NCI-H1417 (cell line): ENCODE data around the gene IMPG1.

Experiments
- DNase-seq, 3 experiments: peaks; one replicate each; lab custom pipeline; 2025; lab: John Stamatoyannopoulos, UW

The IMPG1 gene, protein sequence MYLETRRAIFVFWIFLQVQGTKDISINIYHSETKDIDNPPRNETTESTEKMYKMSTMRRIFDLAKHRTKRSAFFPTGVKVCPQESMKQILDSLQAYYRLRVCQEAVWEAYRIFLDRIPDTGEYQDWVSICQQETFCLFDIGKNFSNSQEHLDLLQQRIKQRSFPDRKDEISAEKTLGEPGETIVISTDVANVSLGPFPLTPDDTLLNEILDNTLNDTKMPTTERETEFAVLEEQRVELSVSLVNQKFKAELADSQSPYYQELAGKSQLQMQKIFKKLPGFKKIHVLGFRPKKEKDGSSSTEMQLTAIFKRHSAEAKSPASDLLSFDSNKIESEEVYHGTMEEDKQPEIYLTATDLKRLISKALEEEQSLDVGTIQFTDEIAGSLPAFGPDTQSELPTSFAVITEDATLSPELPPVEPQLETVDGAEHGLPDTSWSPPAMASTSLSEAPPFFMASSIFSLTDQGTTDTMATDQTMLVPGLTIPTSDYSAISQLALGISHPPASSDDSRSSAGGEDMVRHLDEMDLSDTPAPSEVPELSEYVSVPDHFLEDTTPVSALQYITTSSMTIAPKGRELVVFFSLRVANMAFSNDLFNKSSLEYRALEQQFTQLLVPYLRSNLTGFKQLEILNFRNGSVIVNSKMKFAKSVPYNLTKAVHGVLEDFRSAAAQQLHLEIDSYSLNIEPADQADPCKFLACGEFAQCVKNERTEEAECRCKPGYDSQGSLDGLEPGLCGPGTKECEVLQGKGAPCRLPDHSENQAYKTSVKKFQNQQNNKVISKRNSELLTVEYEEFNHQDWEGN

DNA sequence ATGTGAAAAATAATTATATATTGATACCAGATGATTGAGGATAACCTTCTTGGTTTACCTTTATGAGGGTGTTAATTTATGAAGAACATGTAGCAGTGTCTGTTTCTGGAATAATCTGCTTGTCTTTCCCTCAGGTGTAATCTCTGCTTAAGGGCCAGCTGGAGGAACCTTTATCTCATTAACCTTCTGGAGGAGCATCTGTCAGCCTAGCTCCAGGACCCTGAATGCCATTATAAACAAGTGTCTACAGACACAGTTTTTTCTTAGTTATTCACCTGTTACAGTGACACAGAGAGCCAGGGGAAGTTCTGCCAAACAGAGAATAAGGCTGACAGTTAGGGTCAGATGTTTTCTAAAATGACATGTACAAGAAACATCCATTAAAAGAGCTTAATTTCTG, at the start of gene IMPG1:
TSS of gene IMPG1 (minus strand) at position 101 of the 400 bp plus-strand sequence. CDS start 174 bp downstream, outside the sequence.
- DNase-seq: no peak

DNA sequence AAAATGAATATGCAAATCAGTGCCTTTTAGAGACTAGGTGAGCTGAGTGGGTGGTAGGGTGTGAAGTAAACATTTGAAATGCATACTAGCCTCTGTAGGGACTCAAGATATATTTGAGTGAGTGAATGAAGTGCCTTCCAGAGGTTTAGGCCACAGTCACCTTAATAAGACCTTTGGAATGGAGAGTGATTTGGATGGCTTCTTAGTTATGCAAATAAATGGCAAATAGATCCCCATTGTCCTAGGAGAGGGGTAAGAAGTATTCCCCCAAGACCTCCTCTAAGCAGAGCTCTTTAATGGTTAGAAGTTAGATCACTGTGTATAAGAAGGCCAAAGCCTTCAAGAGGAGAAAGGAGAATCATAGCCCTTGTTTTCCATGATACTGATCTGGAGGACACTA, 47.8 kb upstream of the IMPG1 start:
- DNase-seq: no peak

DNA sequence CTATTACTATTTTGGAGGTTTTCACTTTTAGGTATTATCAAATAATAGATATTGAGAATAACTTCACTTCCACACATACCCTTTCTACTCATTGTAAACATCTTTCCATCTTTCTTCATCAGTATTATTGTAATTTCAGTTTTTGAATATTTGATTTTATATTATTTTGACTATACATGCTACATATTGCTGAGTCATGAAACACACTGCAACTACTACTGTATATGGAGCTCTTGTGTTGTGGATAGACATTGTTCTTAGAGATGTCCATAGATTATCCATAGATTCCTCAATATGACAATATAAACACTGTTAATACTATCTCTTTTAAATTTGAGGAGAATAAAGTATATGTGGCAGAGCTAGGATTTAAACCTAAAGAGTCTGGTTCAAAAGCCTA, 819 bp upstream of the IMPG1 start:
- no peak for DNase-seq

DNA sequence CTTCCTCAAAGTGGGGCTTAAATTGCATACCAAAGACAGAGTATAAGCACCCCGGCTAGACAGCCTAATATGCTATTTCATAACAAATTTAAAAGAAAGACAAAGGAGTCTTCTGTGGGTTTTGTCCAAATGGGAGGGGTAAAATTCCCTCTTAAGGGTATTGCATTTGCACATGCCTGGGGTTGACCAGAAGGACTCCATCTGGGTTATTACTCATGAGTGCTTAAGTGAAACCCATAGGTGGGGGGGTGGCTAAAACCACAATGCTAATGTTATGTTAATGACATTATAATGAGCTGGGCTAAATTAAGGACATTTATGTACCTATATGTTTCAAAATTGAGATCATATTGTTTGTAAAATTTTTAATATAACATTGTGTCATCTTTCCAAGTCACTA, 15.0 kb downstream of the IMPG1 start:
- DNase-seq: no peak

DNA sequence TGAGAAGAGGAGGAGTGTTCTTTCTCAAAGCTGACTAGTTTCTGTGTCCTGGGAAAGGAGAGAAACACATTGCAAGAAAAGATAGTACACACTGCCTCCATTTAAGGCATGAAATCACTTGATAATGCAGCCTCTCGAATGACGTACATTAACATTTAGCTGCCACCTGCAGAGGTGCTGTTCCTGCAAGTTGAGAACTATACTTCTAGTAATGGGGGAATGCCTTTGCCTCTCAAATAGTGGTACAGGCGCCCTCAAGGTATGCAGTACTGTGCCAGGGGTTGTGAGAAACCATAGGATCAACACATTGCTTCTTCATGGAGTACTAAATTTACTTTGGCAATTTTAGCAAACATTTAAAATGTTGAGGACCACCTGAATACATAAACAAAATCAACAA, 20.1 kb downstream of the IMPG1 start:
- no peak for DNase-seq

DNA sequence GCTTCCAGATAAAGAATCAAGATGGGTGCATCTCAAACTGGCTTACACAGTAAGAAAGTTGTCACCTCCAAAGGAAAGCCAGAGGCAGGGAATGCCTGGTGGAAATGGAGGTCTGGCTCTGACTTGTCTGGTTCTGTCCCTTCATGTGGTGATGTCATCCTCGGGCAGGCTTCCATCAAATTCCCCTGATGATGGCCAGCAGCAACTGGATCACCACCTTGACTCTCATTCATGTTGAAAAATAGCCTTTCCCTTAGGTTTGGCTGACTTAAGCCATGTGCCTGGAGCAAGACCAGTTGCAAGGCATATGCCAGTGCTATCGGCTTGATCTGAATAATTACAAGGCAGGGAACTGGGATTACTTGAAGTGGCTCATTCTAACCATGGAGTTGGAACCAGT, 28.8 kb downstream of the IMPG1 start:
- no peak for DNase-seq

DNA sequence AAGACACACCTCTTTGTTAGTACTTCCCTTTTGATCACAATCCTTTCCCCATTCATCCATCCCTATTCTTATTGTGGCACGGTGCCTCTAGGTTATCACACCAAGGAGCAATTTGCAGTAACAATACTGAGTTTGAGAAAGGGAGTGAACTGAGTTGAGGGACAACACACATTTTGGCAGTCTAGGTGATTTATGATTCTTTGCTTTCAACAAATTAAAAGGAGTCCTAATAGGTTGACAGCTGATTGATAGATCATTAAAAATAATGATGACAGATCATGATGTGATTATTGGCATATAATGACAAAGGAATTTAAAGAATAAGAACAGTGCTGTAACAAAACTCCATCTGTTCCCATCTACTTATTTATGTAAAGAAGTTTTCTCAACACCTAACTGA, 36.7 kb downstream of the IMPG1 start:
- peak in 1 of 3 experiments; percentile 57 for DNase-seq

DNA sequence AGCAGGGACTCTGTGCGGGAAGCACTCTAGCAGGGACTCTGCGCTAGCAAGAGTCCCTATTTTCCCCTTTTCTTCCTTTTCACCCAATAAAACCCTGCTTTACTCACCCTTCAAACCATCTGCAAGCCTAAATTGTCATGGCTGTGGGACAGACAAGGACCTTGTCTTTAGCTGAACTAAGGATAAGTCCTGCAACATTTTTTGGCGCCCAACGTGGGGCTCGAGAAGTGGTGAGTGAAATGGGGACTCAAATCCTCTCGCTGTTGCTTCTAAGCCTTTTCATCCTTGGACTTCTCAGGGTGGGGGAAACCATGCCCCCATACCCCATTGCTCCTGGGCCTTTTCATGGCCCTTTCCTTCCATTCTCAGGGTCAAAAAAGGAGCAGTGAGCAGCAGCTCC, 46.4 kb downstream of the IMPG1 start:
- DNase-seq: no peak

DNA sequence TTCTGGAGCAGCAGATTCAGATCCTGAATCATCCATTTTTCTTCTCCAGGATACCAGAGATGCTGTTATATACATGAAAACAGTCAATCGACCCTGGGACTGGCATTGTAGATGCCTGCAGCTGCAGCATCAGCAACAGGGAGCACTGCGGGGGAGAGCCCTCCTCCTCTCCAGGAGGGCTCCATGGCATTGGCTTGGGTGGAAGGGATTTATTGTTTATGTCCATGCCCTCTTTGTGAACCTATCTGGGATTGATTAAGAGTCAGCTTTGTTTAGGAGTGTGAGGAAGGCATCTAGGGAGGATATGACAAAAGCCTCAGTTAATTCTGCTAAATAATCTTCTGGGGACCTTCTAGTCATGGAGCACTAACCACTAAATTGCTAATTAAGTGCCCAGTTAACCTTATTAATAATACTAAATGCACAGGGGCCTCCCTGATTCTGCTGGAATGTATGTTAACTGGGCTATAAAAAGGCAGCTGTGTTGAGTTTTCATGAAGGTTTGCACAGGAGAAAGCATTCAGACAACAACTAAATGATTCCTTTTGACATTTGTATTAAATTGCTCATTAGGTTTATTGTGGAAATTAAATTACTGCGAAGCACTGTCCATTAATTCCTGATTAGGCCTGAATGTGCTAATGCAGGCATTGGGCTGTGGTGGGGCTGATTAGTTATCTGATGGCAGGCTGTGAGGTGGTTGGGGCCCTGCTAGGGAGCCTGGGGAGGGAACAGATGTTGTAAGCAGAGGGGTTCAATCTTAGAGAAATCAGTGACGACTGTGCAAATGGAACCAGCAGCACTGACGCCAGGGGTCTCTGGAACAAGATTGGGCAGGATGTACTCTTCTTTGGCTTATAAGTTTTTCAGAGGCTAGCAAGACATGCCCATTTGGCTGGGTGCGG, 57.6 kb downstream of the IMPG1 start:
- peak in 1 of 3 experiments; percentile 4 for DNase-seq

DNA sequence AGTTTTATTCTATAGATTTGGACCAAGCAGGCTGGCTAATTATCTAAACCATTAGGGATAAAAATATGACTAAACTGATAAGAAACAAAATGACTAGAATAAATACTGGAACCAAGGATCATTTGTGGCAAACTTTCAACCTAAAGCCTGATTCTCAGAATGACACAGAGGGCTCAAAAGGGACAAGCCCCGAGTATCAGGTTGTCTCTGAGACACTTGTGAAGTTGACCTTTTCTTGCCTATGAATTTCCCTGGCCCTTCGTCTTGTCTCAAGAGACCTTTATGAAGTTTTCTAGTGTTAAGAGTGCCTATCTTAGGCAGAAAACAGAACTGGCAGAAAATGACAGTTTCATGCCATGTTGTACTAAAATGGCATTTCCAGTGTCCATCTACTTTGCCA, 68.3 kb downstream of the IMPG1 start:
- DNase-seq: no peak

DNA sequence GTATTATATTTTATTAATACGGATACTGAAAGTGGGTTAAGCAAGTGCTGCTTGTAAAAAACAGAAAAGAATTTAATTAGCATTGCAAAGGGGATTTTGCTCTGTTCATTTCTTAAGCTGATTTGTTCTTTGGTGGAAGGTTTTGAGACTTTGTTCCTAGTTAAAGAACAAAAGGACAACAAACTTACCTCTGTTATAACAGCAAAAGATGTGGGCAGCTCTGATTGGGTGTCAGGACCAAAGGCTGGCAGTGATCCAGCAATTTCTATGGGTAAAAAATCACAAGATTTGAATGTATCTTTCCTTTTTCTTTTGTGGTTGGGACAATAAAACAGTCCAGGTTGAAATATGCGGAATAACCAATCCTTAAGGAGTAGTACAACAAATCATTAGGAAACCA, 68.8 kb downstream of the IMPG1 start:
- no peak for DNase-seq

DNA sequence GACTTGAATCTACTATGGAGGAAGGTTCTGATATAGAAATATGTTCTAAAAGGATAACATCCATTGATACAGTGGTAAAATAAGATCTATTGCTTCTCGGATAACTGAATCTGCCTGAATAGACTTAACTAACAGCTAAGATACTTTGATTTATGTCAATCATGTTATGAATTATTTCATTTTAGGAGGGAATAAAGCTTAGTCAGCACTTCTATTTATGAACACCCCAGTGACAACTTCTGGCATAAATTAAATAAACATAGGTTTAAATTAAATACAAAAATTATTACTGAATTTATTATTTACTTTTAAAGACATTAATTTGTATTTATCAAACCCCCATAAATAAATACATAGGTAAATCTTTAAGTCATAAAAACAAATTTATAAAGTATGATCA, 69.3 kb downstream of the IMPG1 start:
- DNase-seq: no peak

DNA sequence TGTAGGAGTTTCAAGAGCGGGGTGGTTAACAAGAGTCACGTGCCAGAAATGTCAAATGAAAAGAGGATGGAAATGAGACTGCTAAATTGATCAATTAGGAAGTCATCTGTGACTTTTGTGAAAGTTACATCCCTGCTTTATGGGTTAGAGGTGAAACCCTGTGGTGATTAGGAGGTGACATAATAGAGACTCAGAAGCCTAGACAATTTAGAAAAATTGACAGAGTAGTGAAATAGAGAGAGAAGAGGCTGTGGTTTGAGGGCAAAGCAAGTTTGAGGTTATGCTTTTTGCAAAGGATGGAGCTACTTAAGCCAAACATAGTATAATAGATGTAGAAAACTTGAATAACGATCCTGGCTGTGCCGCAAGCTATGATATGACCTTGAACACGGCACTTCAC, 71.8 kb downstream of the IMPG1 start:
- DNase-seq: no peak

DNA sequence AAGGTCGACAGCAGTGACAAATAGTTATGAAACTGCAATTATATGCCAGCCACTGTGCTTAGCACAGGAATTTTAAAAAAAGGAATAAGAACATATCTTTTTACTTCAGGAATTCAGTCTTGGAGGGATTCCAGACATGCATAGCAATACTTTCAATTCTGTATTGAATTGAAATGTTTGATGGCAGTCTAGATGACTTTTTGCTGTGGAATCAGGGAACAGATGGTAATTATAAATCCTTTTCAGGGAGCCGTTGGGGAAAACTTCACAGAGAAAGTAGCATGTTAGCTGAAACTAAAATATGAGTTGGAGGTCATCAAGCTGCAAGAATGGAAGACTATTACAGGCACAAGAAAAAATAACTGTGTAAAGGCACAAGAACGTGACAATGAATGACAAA, 74.8 kb downstream of the IMPG1 start:
- no peak for DNase-seq

DNA sequence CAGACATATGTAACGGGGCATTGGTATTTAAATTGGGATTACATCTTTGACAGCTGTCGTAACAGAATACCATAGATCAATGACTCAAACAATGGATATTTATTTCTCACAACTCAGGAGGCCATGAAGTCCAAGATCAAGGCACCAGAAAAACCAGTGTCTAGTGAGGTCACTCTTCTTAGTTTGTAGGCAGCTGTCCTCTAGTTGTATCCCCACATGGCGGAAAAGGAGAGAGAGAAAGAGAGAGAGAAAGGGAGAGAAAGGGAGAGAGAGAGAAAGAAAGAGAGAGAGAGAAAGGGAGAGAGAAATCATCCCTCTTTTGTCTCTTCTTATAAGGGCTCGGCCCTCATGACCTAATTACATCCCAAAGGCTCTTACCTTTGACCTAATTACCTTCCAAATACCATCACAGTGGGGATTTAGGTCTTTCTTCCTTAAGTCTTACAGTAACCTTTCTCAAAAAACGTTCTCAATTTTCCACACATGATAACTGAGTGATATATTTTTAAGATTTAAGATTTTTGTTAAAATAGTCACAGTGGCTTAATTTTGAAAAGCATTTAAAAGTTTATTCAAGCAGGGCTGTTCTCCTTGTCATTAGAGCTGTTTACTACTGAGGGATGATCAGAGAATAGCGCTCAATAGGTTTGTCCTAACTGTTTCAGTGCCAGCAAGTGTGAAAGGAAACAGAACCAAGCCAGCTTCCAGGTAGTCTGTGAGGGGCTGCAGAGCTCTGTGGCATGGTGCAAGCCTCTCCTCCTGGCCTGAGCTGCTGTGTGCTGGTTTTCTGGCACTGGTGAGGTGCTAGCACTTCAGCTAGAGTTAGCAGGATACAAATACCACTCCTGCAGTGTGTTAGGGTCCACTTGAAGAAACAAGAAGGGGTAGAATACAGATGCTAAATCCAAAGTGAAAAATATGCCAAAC, 79.0 kb downstream of the IMPG1 start:
- DNase-seq: no peak

DNA sequence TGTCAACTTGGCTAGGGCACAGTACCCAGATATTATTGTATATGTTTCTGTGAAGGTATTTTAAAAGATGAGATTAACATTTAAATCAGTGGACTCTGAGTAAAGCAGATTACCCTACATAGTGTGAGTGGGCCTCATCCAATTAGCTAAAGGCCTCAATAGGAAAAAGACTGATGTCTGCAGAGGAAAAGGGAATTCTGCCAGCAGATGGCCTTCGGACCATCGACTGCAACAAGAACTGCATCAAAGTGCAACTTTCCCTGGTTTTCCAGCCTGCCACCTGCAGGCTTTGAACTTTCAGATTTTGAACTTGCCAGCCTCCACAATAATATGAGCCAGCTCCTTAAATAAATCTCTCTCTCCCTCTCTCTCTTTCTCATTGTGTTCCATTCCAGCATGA, 80.5 kb downstream of the IMPG1 start:
- no peak for DNase-seq

DNA sequence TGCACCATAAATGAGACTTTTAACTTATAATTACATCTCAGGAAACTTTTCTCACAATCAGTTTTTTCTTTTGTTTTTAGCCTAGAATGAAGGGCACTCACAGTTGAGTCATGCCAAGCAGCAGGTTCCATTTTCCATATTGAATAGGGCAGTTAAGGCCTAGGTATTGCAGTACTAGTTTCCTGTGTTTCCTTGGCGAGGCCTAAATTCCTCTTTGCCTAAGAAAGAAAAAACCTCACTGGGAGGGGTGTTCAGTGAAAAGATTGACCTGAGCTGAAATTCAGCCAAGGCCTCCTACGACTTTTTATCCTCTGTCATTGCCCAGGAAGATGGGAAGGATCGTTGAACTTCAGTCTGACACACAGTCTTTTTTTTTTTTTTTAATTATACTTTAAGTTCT, 85.5 kb downstream of the IMPG1 start:
- no peak for DNase-seq

DNA sequence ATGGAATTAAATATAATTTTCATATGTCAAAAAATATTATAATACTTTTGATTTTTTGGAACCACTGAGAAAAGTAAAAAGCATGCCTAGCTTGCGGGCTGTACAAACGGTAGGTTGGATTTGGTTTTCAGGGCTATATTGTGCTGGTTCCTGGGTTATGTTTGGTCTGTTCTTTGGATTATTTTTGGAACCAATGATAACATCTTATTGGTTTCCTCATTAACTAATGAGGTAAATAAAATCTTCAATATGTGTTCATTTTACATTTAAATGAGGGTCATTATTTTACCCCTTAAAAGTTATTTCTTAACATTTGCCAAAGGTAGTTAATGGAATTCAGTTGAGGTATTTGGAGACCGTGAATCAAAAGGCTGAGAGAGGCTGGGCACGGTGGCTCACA, 96.6 kb downstream of the IMPG1 start:
- DNase-seq: no peak

DNA sequence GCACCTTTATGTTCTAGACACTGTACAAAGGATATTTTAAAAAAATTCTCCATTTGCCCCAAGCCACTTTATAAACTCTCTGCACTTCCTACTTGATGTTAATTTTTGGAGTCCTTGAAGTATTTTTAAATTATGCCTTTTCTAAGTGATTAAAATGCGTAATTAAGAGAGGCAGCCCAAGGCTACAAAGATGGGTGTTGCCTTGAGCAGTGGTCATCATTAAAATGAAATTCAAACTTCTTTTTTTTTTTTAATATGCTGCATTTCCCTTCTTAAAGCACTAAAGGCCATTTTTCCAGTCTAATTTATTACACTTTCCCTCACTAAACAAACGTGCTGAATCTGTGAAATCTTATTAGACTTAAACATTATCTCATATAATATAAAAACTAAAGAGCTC, 102.4 kb downstream of the IMPG1 start:
- no peak for DNase-seq

DNA sequence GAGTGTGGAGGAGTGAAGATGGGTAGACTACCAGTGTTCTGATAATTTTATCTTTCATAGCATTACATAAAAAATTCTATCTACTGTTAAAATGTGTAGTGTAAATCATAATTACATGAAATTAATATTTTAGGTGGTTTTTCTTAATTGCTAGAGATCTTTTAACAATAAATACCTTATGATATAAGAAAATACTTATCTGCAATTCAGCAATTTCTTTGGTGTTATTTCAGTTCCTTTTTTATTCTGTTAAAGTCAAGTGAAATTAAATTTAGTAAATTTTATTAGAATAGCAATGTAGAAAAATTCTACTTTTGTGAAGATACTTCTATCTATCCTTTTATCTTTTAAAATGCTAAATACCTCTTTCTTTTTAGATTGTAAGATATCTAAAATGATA, 104.3 kb downstream of the IMPG1 start:
- no peak for DNase-seq

DNA sequence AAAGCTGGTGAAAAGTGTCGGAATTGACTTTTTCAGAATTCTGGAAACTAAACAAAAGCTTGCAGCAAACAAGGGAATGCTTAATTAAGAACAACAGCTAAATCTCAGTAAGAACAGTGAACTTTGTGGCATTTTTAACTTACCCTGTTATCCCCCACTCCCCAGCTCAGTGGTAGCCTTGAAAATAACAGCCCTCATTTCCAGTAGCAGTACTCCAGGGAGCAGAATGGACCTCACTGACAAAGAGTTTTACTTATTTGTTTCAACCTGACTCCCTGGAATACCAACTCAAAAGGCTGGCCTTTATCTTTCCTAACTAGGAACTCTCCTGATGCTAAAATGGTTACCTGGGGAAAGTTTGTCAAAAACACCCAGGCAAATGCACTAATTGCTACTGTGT, 108.9 kb downstream of the IMPG1 start:
- DNase-seq: no peak
